ENCODE measurements around the gene ARID2.

DNA sequence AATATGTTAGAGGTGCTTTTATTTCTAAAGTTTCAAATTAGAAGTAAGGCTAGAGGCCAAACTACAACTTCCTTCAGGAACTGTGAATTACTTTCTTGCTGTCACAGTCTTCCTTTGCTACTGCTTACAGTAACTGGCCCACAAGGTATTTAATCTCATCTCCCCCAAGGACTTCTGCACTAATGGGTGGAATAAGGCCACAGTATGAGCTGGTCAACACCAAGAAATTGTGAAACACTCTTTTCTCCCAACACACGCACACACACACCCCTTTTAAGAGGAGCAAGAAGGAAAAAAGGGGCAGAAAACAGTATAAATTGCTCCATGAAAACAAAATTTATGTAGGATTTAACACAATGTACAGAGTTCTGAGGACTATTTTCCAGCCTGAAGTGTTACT is 215.3 kb downstream of the ARID2 start:
- TF ChIP-seq, protein P1, sequence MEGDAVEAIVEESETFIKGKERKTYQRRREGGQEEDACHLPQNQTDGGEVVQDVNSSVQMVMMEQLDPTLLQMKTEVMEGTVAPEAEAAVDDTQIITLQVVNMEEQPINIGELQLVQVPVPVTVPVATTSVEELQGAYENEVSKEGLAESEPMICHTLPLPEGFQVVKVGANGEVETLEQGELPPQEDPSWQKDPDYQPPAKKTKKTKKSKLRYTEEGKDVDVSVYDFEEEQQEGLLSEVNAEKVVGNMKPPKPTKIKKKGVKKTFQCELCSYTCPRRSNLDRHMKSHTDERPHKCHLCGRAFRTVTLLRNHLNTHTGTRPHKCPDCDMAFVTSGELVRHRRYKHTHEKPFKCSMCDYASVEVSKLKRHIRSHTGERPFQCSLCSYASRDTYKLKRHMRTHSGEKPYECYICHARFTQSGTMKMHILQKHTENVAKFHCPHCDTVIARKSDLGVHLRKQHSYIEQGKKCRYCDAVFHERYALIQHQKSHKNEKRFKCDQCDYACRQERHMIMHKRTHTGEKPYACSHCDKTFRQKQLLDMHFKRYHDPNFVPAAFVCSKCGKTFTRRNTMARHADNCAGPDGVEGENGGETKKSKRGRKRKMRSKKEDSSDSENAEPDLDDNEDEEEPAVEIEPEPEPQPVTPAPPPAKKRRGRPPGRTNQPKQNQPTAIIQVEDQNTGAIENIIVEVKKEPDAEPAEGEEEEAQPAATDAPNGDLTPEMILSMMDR (IDR thresholded peaks at IDR 0.05): no peak
- no peak for TF ChIP-seq ZFX (IDR thresholded peaks at IDR 0.05; ENCODE audit: borderline replicate concordance)

Data from 22Rv1 (cell line).